HCT116 (cell line): ENCODE data around the gene C5AR1. TPM values are rescaled to one million over a fixed set of nuclear protein-coding genes. Genes with fewer than 3 reads are reported as not detected.

Experiments used
- ATAC-seq: fragments of 200-7000 bp; cut with Tn5 transposase; 2 replicates; pipeline ENCODE4 v1.9.1; 2020; ENCODE audit warnings: mild to moderate bottlenecking, moderate library complexity
- BruUV-seq: library from RNA; stranded (reverse); fragments of 400-500 nt; replicated peaks from 2 replicates; lab custom pipeline; 2021; lab: Mats Ljungman, UMichigan
- CTCF ChIA-PET: fragments of 300-600 bp; sonication (Branson Sonifier 250); formaldehyde crosslinking; loops from one replicate; lab custom pipeline; 2021; ENCODE audit warnings: antibody characterized with exemption; lab: Charles Lee
- POLR2A ChIA-PET: fragments of 300-600, 350-600 bp; sonication (Branson Sonifier 250); formaldehyde crosslinking; loops from one replicate; lab custom pipeline; 2021; ENCODE audit warnings: antibody characterized with exemption; lab: Charles Lee
- RAD21 ChIA-PET, 2 experiments: fragments of 300-600 bp; sonication (Branson Sonifier 250); formaldehyde crosslinking; loops; one replicate each; lab custom pipeline; 2023; ENCODE audit warnings: low total read pairs in 2 of 2; ENCODE audit not compliant: uncharacterized antibody in 2 of 2, unreplicated experiment in 2 of 2, low non-redundant PET in 1 of 2; lab: Charles Lee
- DNase-seq: peaks from one replicate; pipeline ENCODE4 v3.0.0-alpha.2; 2010; ENCODE audit warnings: low read depth, low spot score
- H2AFZ ChIP-seq: fragments of 200-600 bp; shearing (Covaris generic), sonication (generic); 2 replicates; pipeline ENCODE4 v1.6.1; 2017; ENCODE audit warnings: low read depth, mixed run types, mixed read lengths, antibody characterized with exemption, low read length; ENCODE audit not compliant: poor library complexity, severe bottlenecking
- H3K27ac ChIP-seq: 2 replicates; pipeline ENCODE4 v1.5.1; 2012; ENCODE audit warnings: low read depth, low read length
- H3K27me3 ChIP-seq: fragments of 200-600 bp; sonication (generic); 2 replicates; pipeline ENCODE4 v1.6.1; 2016; ENCODE audit warnings: mixed run types, low read length, mixed read lengths; ENCODE audit not compliant: insufficient read depth
- H3K36me3 ChIP-seq, 2 experiments: fragments of 200-500 bp in 1 of 2; fragments of 200-600 bp in 1 of 2; sonication (Bioruptor generic) in 1 of 2; sonication (generic) in 1 of 2; 2 replicates each; pipeline versions ENCODE4 v1.5.1 to v1.6.1; 2014 to 2016; ENCODE audit warnings: low read length in 2 of 2, inconsistent platforms in 1 of 2, mixed read lengths in 1 of 2, mixed run types in 1 of 2; ENCODE audit not compliant: insufficient read depth in 2 of 2, control insufficient read depth in 1 of 2
- H3K4me1 ChIP-seq, 2 experiments: fragments of 200-600 bp in 1 of 2; sonication (generic) in 1 of 2; 2 replicates each; pipeline versions ENCODE4 v1.5.1 to v1.6.1; 2012 to 2017; ENCODE audit warnings: low read length in 2 of 2, inconsistent platforms in 1 of 2, mild to moderate bottlenecking in 1 of 2, mixed read lengths in 1 of 2, mixed run types in 1 of 2, moderate library complexity in 1 of 2; ENCODE audit not compliant: insufficient read depth in 2 of 2, control insufficient read depth in 1 of 2
- H3K4me2 ChIP-seq: fragments of 200-600 bp; sonication (generic); 2 replicates; pipeline ENCODE4 v1.6.1; 2017; ENCODE audit warnings: mixed run types, low read length, mixed read lengths
- H3K4me3 ChIP-seq, 2 experiments: fragments of 200-600 bp in 1 of 2; sonication (generic) in 1 of 2; replicated peaks in 1 of 2; 2 replicates each; pipeline ENCODE4 v1.5.1; 2011 to 2016; ENCODE audit warnings: low read length in 2 of 2, control low read depth in 1 of 2, low read depth in 1 of 2, mild to moderate bottlenecking in 1 of 2, mixed read lengths in 1 of 2, mixed run types in 1 of 2
- H3K79me2 ChIP-seq: fragments of 200-600 bp; sonication (generic); 2 replicates; pipeline ENCODE4 v1.6.1; 2017; ENCODE audit warnings: mild to moderate bottlenecking, mixed run types, low read length, moderate library complexity, mixed read lengths; ENCODE audit not compliant: insufficient read depth
- H3K9ac ChIP-seq: fragments of 200-600 bp; sonication (generic); 2 replicates; pipeline ENCODE4 v1.6.1; 2016; ENCODE audit warnings: low read length, mixed read lengths
- H3K9me2 ChIP-seq: fragments of 200-600 bp; sonication (generic), shearing (Covaris generic); 2 replicates; pipeline ENCODE4 v1.6.1; 2017; ENCODE audit warnings: mixed run types, mild to moderate bottlenecking, moderate library complexity; ENCODE audit not compliant: insufficient read depth
- H3K9me3 ChIP-seq, 2 experiments: fragments of 200-500 bp in 1 of 2; fragments of 200-600 bp in 1 of 2; sonication (Bioruptor generic) in 1 of 2; sonication (generic) in 1 of 2; 2 replicates each; pipeline ENCODE4 v1.6.1; 2014 to 2017; ENCODE audit warnings: low read length in 2 of 2, mixed read lengths in 2 of 2, inconsistent platforms in 1 of 2, low read depth in 1 of 2, mild to moderate bottlenecking in 1 of 2, mixed run types in 1 of 2, moderate library complexity in 1 of 2; ENCODE audit not compliant: control insufficient read depth in 1 of 2, insufficient read depth in 1 of 2
- H4K20me1 ChIP-seq: fragments of 200-600 bp; sonication (generic), shearing (Covaris generic); 2 replicates; pipeline ENCODE4 v1.6.1; 2017; ENCODE audit warnings: mixed run types, mild to moderate bottlenecking, moderate library complexity; ENCODE audit not compliant: insufficient read depth
- ATF3 ChIP-seq: IDR thresholded peaks from 2 replicates; pipeline ENCODE4 v1.6.1; 2012
- CBX3 ChIP-seq: IDR thresholded peaks from 2 replicates; pipeline ENCODE4 v1.6.1; 2012; ENCODE audit warnings: low read depth
- CEBPB ChIP-seq: IDR thresholded peaks from 2 replicates; pipeline ENCODE4 v1.6.1; 2012; ENCODE audit warnings: low read depth
- CTCF ChIP-seq, 3 experiments: fragments of 200-600 bp in 1 of 3; sonication (generic) in 1 of 3; IDR thresholded peaks in 2 of 3; conservative IDR thresholded peaks in 1 of 3; 2 replicates each; pipeline ENCODE4 v1.5.1; 2012 to 2017; ENCODE audit warnings: low read depth in 2 of 3, low read length in 2 of 3, antibody characterized with exemption in 1 of 3, borderline replicate concordance in 1 of 3, control low read depth in 1 of 3, mild to moderate bottlenecking in 1 of 3, mixed read lengths in 1 of 3, mixed run types in 1 of 3, moderate library complexity in 1 of 3; ENCODE audit not compliant: insufficient read depth in 1 of 3
- ELF1 ChIP-seq: IDR thresholded peaks from 2 replicates; pipeline ENCODE4 v1.6.1; 2012; ENCODE audit warnings: low read depth, borderline replicate concordance
- EZH2 ChIP-seq: fragments of 200-600 bp; sonication (generic); IDR thresholded peaks from 2 replicates; pipeline ENCODE4 v1.6.1; 2017; ENCODE audit warnings: antibody characterized with exemption, mixed run types
- EZH2phosphoT487 ChIP-seq: fragments of 200-600 bp; IDR thresholded peaks from 2 replicates; pipeline ENCODE4 v1.6.1; 2018; ENCODE audit warnings: antibody characterized with exemption, borderline replicate concordance
- FOSL1 ChIP-seq: IDR thresholded peaks from 2 replicates; pipeline ENCODE4 v1.6.1; 2012; ENCODE audit warnings: low read depth
- JUND ChIP-seq: IDR thresholded peaks from 2 replicates; pipeline ENCODE4 v1.6.1; 2012
- MAX ChIP-seq: IDR thresholded peaks from 2 replicates; pipeline ENCODE4 v1.6.1; 2012
- POLR2AphosphoS5 ChIP-seq: IDR thresholded peaks from 2 replicates; pipeline ENCODE4 v1.6.1; 2011; ENCODE audit warnings: mild to moderate bottlenecking, low read depth, low read length, moderate library complexity
- SIN3A ChIP-seq: IDR thresholded peaks from 2 replicates; pipeline ENCODE4 v1.6.1; 2012; ENCODE audit warnings: low read depth
- SP1 ChIP-seq: IDR thresholded peaks from 2 replicates; pipeline ENCODE4 v1.6.1; 2012; ENCODE audit warnings: low read depth
- ZBTB33 ChIP-seq: IDR thresholded peaks from 2 replicates; pipeline ENCODE4 v1.6.1; 2011; ENCODE audit warnings: mild to moderate bottlenecking, low read length, moderate library complexity; ENCODE audit not compliant: insufficient replicate concordance; ENCODE audit errors: extremely low read depth
- ZFX ChIP-seq: fragments of 450-650 bp; IDR thresholded peaks from 2 replicates; pipeline ENCODE4 v1.6.1; 2017
- intact Hi-C: fragments of 100-400 bp; cut with micrococcal nuclease; formaldehyde crosslinking; loops from 2 replicates; pipeline ENCODE4 v1.10.0; 2022
- total RNA-seq: library from RNA; stranded (reverse); gene quantifications from one replicate; pipeline ENCODE4 v1.2.1, GENCODE V29; 2021; ENCODE audit not compliant: unreplicated experiment

Gene C5AR1
- total RNA-seq, 1 experiment from 2014 or later = 6.5 TPM

DNA sequence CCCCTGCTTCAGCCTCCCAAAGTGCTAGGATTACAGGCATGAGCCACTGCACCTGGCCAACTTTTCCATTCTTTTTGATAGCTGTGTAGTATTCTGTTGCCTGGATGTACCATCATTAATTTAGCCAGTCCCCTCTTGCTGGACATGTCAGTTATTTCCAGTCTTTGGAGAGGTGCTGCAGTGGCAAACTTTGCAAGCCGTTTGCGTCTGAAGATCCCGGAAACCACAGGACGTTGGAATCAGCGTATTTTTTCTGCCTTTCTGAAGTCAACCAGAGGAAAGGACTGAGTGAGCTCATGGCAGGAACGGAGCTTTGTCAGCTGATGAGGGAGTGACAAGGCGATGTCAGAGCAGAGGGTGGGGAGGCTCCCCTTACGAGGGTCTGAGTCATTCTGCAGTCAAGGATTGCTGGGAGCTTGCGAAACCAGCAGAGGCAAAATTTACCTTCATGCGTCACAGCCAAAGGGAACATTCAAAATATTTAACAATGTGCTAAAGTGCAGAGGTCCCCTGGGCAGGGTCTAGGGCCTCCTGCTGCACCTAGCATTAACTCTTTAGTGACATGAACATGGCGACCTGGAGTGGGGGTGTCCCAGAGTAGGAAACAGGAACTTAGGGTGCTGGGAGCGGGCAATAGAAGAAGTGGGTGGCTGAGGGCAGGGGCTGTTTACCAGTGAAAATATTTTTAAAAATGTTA is 5.6 kb downstream of the C5AR1 start:
- no peak overlapping the region for H2AFZ ChIP-seq
- H3K9me3 ChIP-seq = no peaks in the 10 kb centered on the region
- RAD21 ChIA-PET = no interaction called here
- peak; percentile 87 for DNase-seq
- H4K20me1 ChIP-seq = no peaks in the 10 kb centered on the region
- peak overlapping the region; percentile 61 for H3K4me2 ChIP-seq
- TF ChIP-seq MAX (peak; percentile 67; the same call in 1 of the 2 replicates), ATF3 (no peak), ELF1 (no peak), FOSL1 (peak; percentile 82), CEBPB (peak; percentile 99), CTCF (IDR thresholded peaks at IDR 0.05 in 2 of 3, conservative IDR thresholded peaks at IDR 0.05 in 1 of 3; ENCODE audit: borderline replicate concordance in 1 of 3, insufficient read depth in 1 of 3, low read depth in 2 of 3, low read length in 2 of 3) (no peak), ZFX (no peak), CBX3 (no peak), JUND (peak; percentile 80), EZH2phosphoT487 (no peak), EZH2 (no peak), ZBTB33 (no peak), POLR2AphosphoS5 (peak; percentile 57; the same call in 1 of the 2 replicates), SP1 (peak; percentile 65), SIN3A (peak; percentile 90)
- H3K36me3 ChIP-seq = no peaks in the 10 kb centered on the region
- H3K4me1 ChIP-seq = peaks cover 12 to 21% of the 10 kb centered on the region in 2 experiments
- intact Hi-C loops = loop anchor here (1.0 kb wide), 1 partner anchor 34 kb away; the partner anchor contains the start of gene DHX34
- H3K4me3 ChIP-seq = no peak overlapping the region
- POLR2A ChIA-PET = interaction anchor here (0.8 to 1.6 kb wide), 4 partner anchors 22 to 59 kb away, joined by 3 to 5 read pairs (median 3); partner anchors contain the start of genes CCDC9 and DHX34
- no TSS peak for BruUV-seq
- no peaks in the 10 kb centered on the region for H3K27me3 ChIP-seq
- peak; percentile 90 for ATAC-seq
- CTCF ChIA-PET = interaction anchor here (0.9 to 4.3 kb wide), 3 partner anchors 11 to 34 kb away, joined by 3 to 23 read pairs (median 3); partner anchors contain the start of gene DHX34
- H3K27ac ChIP-seq = no peak overlapping the region
- no peaks in the 10 kb centered on the region for H3K79me2 ChIP-seq
- no peaks in the 10 kb centered on the region for H3K9me2 ChIP-seq
- no peak overlapping the region for H3K9ac ChIP-seq
